GM18519 (cell line): ENCODE data around the gene MSX1.
A peak's percentile ranks its signal among the peaks of the same experiment; 100 is the strongest.
"Not testable (repeated sequence)": the region's sequence is repeated elsewhere in the genome, so short reads cannot be mapped to it uniquely, and the experiment has no call there.

Experiments
- ATAC-seq: cut with Tn5 transposase; IDR thresholded peaks from one replicate; pipeline ENCODE4 v1.9.1; 2021; ENCODE audit warnings: mild to moderate bottlenecking, moderate library complexity; ENCODE audit not compliant: unreplicated experiment, low FRiP score

The MSX1 gene

GRCh38 chr4:4859325-4859798, at the start of gene MSX1:
Gene MSX1, plus strand, starts transcription at chr4:4859665. Its CDS starts 235 bp downstream, at chr4:4859900.
- peak; percentile 70 for ATAC-seq

GRCh38 chr4:4810092-4810774, 49.2 kb upstream of the MSX1 start:
- ATAC-seq = no peak

- no peak for ATAC-seq
These were observed 48.7 kb upstream of the MSX1 start for GRCh38 chr4:4810778-4811177.

GRCh38 chr4:4812145-4812794, 47.2 kb upstream of the MSX1 start:
- ATAC-seq = no peak

GRCh38 chr4:4818415-4819212, 40.9 kb upstream of the MSX1 start:
- no peak for ATAC-seq

- ATAC-seq = no peak
These were observed 40.3 kb upstream of the MSX1 start for GRCh38 chr4:4819213-4819606.

GRCh38 chr4:4820261-4820660, 39.2 kb upstream of the MSX1 start:
- no peak for ATAC-seq

GRCh38 chr4:4820739-4821138, 38.7 kb upstream of the MSX1 start:
- ATAC-seq = no peak

- no peak for ATAC-seq
These were observed 37.9 kb upstream of the MSX1 start for GRCh38 chr4:4821577-4821976.

GRCh38 chr4:4822286-4822685, 37.2 kb upstream of the MSX1 start:
- not testable (repeated sequence) for ATAC-seq

GRCh38 chr4:4823621-4824162, 35.8 kb upstream of the MSX1 start:
- ATAC-seq = no peak

- ATAC-seq = no peak
These were observed 35.2 kb upstream of the MSX1 start for GRCh38 chr4:4824232-4824631.

- ATAC-seq = no peak
These were observed 34.0 kb upstream of the MSX1 start for GRCh38 chr4:4825431-4825830.

GRCh38 chr4:4829837-4830236, 29.6 kb upstream of the MSX1 start:
- ATAC-seq = no peak

- no peak for ATAC-seq
These were observed 28.2 kb upstream of the MSX1 start for GRCh38 chr4:4831266-4831665.

GRCh38 chr4:4831825-4832224, 27.6 kb upstream of the MSX1 start:
- ATAC-seq = no peak

GRCh38 chr4:4836044-4836443, 23.4 kb upstream of the MSX1 start:
- ATAC-seq = no peak

- ATAC-seq = no peak
These were observed 22.1 kb upstream of the MSX1 start for GRCh38 chr4:4837316-4837715.

GRCh38 chr4:4838051-4838935, 21.2 kb upstream of the MSX1 start:
- no peak for ATAC-seq
